Left forelimb (tissue), 1 donor: ENCODE measurements around the gene GNPDA1.
A peak's percentile ranks its signal among the peaks of the same experiment; 100 is the strongest.

ENCODE experiments used
- DNase-seq: peaks from one replicate; pipeline ENCODE4 v3.0.0-alpha.2; 2018; ENCODE audit warnings: low spot score

Gene GNPDA1

GRCh38 chr5:141994511-141995136 lies 18.2 kb downstream of the GNPDA1 start:
- no peak for DNase-seq

- no peak for DNase-seq
These were observed 20.4 kb downstream of the GNPDA1 start for GRCh38 chr5:141992349-141992963.

- DNase-seq: no peak
These were observed 23.1 kb downstream of the GNPDA1 start for GRCh38 chr5:141989720-141990119.

- DNase-seq: no peak
These were observed 26.8 kb downstream of the GNPDA1 start for GRCh38 chr5:141986072-141986471.

- no peak for DNase-seq
These were observed 30.2 kb downstream of the GNPDA1 start for GRCh38 chr5:141982626-141983025.

- DNase-seq: no peak
These were observed 34.4 kb downstream of the GNPDA1 start for GRCh38 chr5:141978389-141978788.

- DNase-seq: no peak
These were observed 36.7 kb downstream of the GNPDA1 start for GRCh38 chr5:141976176-141976575.

GRCh38 chr5:141973871-141974595 lies 38.8 kb downstream of the GNPDA1 start:
- no peak for DNase-seq

- DNase-seq: no peak
These were observed 42.8 kb downstream of the GNPDA1 start for GRCh38 chr5:141969783-141970771.

- DNase-seq: peak; percentile 95
These were observed 43.8 kb downstream of the GNPDA1 start, which contains the start of gene RNF14 for GRCh38 chr5:141968914-141969608. RNF14 (plus strand) TSS chr5:141969105; CDS start chr5:141973589, 4,484 bp downstream.

GRCh38 chr5:141966963-141967333 lies 45.9 kb downstream of the GNPDA1 start:
- no peak for DNase-seq

GRCh38 chr5:141966275-141966962 lies 46.4 kb downstream of the GNPDA1 start:
- DNase-seq: no peak

- no peak for DNase-seq
These were observed 47.8 kb downstream of the GNPDA1 start for GRCh38 chr5:141965071-141965470.

- DNase-seq: no peak
These were observed 49.1 kb downstream of the GNPDA1 start for GRCh38 chr5:141963701-141964100.

- no peak for DNase-seq
These were observed 51.4 kb downstream of the GNPDA1 start for GRCh38 chr5:141961466-141961865.

GRCh38 chr5:141960449-141961323 lies 52.1 kb downstream of the GNPDA1 start:
- DNase-seq: peak; percentile 89

- DNase-seq: no peak
These were observed 52.8 kb downstream of the GNPDA1 start for GRCh38 chr5:141960018-141960417.

GRCh38 chr5:141958546-141959172 lies 54.2 kb downstream of the GNPDA1 start:
- DNase-seq: no peak

- peak; percentile 81 for DNase-seq
These were observed 54.7 kb downstream of the GNPDA1 start, which contains the start of gene PCDH12 for GRCh38 chr5:141958113-141958512. PCDH12 (minus strand) TSS chr5:141958202; CDS start chr5:141957851, 351 bp downstream.
